ENCODE results near the gene GOLGA6L4. TPM values are rescaled to one million over a fixed set of nuclear protein-coding genes. Genes with fewer than 3 reads are reported as not detected.

The GOLGA6L4 gene, protein sequence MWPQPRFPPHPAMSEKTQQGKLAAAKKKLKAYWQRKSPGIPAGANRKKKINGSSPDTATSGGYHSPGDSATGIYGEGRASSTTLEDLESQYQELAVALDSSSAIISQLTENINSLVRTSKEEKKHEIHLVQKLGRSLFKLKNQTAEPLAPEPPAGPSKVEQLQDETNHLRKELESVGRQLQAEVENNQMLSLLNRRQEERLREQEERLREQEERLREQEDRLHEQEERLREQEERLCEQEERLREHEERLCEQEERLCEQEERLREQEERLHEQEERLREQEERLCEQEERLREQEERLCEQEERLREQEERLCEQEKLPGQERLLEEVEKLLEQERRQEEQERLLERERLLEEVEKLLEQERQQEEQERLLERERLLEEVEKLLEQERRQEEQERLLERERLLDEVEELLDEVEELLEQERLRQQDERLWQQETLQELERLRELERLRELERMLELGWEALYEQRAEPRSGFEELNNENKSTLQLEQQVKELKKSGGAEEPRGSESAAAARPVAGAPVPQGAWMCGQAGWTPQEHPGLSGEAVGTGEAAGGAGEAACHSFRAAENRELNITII
- 3.5 TPM for total RNA-seq

DNA sequence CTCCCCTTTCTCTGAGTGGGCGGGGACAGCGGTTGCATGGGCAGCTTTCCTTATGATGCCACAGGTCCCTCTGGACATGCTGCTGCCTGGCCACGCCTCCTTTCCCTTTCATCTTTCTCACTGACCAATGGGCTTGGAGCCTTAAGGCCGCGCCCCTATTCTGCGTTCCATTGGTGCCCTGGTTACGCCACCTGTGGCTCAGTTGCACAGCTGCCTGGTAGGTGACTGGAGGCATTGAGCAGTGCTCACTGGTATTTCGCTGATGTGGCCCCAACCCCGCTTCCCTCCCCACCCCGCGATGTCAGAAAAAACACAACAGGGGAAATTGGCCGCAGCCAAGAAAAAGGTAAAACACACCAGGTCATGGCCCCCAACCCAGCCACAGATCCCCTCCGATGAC lies at the start of gene GOLGA6L4:
GOLGA6L4 (plus strand) TSS at position 201 of the 400 bp plus-strand sequence; CDS start at position 263, 62 bp downstream.

Measured in camera-type eye (tissue), 1 donor.